GM12891 (cell line): ENCODE data around the gene GALK1.

Experiments used
- PAX5 ChIP-seq: IDR thresholded peaks from 2 replicates; pipeline ENCODE4 v1.6.1; 2011; ENCODE audit warnings: low read length, moderate library complexity, mild to moderate bottlenecking; ENCODE audit not compliant: insufficient read depth, severe bottlenecking
- POLR2A ChIP-seq: IDR thresholded peaks from 2 replicates; pipeline ENCODE4 v1.6.1; 2011; ENCODE audit warnings: low read depth, low read length, control low read depth
- POLR2AphosphoS5 ChIP-seq: IDR thresholded peaks from 2 replicates; pipeline ENCODE4 v1.6.1; 2011; ENCODE audit warnings: low read depth, low read length, control low read depth
- POU2F2 ChIP-seq: IDR thresholded peaks from 2 replicates; pipeline ENCODE4 v1.6.1; 2011; ENCODE audit warnings: low read depth, mild to moderate bottlenecking, control low read depth, low read length, moderate library complexity
- SPI1 ChIP-seq: IDR thresholded peaks from 2 replicates; pipeline ENCODE4 v1.6.1; 2011; ENCODE audit warnings: low read depth, low read length, control low read depth
- TAF1 ChIP-seq: IDR thresholded peaks from 2 replicates; pipeline ENCODE4 v1.6.1; 2011; ENCODE audit warnings: low read depth, low read length, control low read depth

GRCh38 chr17:75791254-75791653 lies 26.3 kb upstream of the GALK1 start:
- TF ChIP-seq POLR2A: no peak
- no peak for TF ChIP-seq POLR2AphosphoS5
- TF ChIP-seq SPI1: no peak
- no peak for TF ChIP-seq TAF1
- TF ChIP-seq POU2F2: no peak
- no peak for TF ChIP-seq PAX5
